GM12891 (cell line): ENCODE measurements around the gene DOCK4.

Experiments used
- DNase-seq: peaks from one replicate; pipeline ENCODE4 v3.0.0; 2011; ENCODE audit warnings: low spot score; ENCODE audit not compliant: insufficient read length
- FAIRE-seq: peaks from 2 replicates; lab custom pipeline; 2011; peaks lifted over from hg19 to GRCh38; lab: Jason Lieb, UNC
- PAX5 ChIP-seq: IDR thresholded peaks from 2 replicates; pipeline ENCODE4 v1.6.1; 2011; ENCODE audit warnings: low read length, moderate library complexity, mild to moderate bottlenecking; ENCODE audit not compliant: insufficient read depth, severe bottlenecking
- POLR2A ChIP-seq: IDR thresholded peaks from 2 replicates; pipeline ENCODE4 v1.6.1; 2011; ENCODE audit warnings: low read depth, low read length, control low read depth
- POLR2AphosphoS5 ChIP-seq: IDR thresholded peaks from 2 replicates; pipeline ENCODE4 v1.6.1; 2011; ENCODE audit warnings: low read depth, low read length, control low read depth
- POU2F2 ChIP-seq: IDR thresholded peaks from 2 replicates; pipeline ENCODE4 v1.6.1; 2011; ENCODE audit warnings: low read depth, mild to moderate bottlenecking, control low read depth, low read length, moderate library complexity
- SPI1 ChIP-seq: IDR thresholded peaks from 2 replicates; pipeline ENCODE4 v1.6.1; 2011; ENCODE audit warnings: low read depth, low read length, control low read depth
- TAF1 ChIP-seq: IDR thresholded peaks from 2 replicates; pipeline ENCODE4 v1.6.1; 2011; ENCODE audit warnings: low read depth, low read length, control low read depth

Gene DOCK4

GRCh38 chr7:111727905-111728634, 478.1 kb downstream of the DOCK4 start:
- TF ChIP-seq POLR2A (no peak), POU2F2 (no peak), POLR2AphosphoS5 (no peak), SPI1 (no peak), TAF1 (no peak), PAX5 (no peak)
- DNase-seq (no peak), FAIRE-seq (no peak)

- DNase-seq = no peak
- TF ChIP-seq SPI1 (no peak), POLR2A (no peak), POU2F2 (no peak), PAX5 (no peak), POLR2AphosphoS5 (no peak), TAF1 (no peak)
- FAIRE-seq = no peak
These were observed 487.3 kb downstream of the DOCK4 start for GRCh38 chr7:111718886-111719285.

- DNase-seq (no peak), FAIRE-seq (no peak)
- no peak for TF ChIP-seq TAF1
- no peak for TF ChIP-seq PAX5
- TF ChIP-seq POLR2A = no peak
These were observed 494.7 kb downstream of the DOCK4 start for GRCh38 chr7:111711426-111712065.

- no peak for TF ChIP-seq PAX5
- no peak for TF ChIP-seq POLR2AphosphoS5
- TF ChIP-seq SPI1 = no peak
- no peak for TF ChIP-seq TAF1
- no peak for TF ChIP-seq POLR2A
- TF ChIP-seq POU2F2 = no peak
- FAIRE-seq (no peak), DNase-seq (no peak)
These were observed 495.3 kb downstream of the DOCK4 start for GRCh38 chr7:111710839-111711380.

GRCh38 chr7:111708072-111708471, 498.1 kb downstream of the DOCK4 start:
- no peak for DNase-seq
- no peak for TF ChIP-seq POU2F2
- no peak for TF ChIP-seq TAF1
- TF ChIP-seq PAX5 = no peak
- TF ChIP-seq SPI1 = no peak
- TF ChIP-seq POLR2A = no peak
- TF ChIP-seq POLR2AphosphoS5 = no peak
- FAIRE-seq = no peak

- FAIRE-seq = no peak
These were observed 500.4 kb downstream of the DOCK4 start for GRCh38 chr7:111705807-111706206.

GRCh38 chr7:111697771-111698170, 508.4 kb downstream of the DOCK4 start:
- FAIRE-seq (no peak), DNase-seq (no peak)
- TF ChIP-seq SPI1 (no peak), POU2F2 (no peak), POLR2AphosphoS5 (no peak), POLR2A (no peak), TAF1 (no peak), PAX5 (no peak)

More at GRCh38 chr7:111705807-111706206, 500.4 kb downstream of the DOCK4 start:
- no peak for DNase-seq
- TF ChIP-seq TAF1 = no peak
- TF ChIP-seq POLR2A = no peak
- no peak for TF ChIP-seq POLR2AphosphoS5
- TF ChIP-seq SPI1 = no peak
- TF ChIP-seq POU2F2 = no peak
- TF ChIP-seq PAX5 = no peak

GRCh38 chr7:111694376-111694775, 511.8 kb downstream of the DOCK4 start:
- TF ChIP-seq POLR2AphosphoS5 (no peak), SPI1 (no peak), POU2F2 (no peak), PAX5 (no peak), TAF1 (no peak), POLR2A (no peak)
- FAIRE-seq (no peak), DNase-seq (no peak)

GRCh38 chr7:111690364-111691111, 515.7 kb downstream of the DOCK4 start:
- DNase-seq (no peak), FAIRE-seq (no peak)
- no peak for TF ChIP-seq PAX5
- no peak for TF ChIP-seq POLR2AphosphoS5
- no peak for TF ChIP-seq TAF1
- TF ChIP-seq SPI1 = no peak
- no peak for TF ChIP-seq POLR2A
- TF ChIP-seq POU2F2 = no peak
